Heart left ventricle (tissue), 16 donors: ENCODE results near the gene PSMG3. TPM values are rescaled to one million over a fixed set of nuclear protein-coding genes. Genes with fewer than 3 reads are reported as not detected.
"Not testable (repeated sequence)": the region's sequence is repeated elsewhere in the genome, so short reads cannot be mapped to it uniquely, and the experiment has no call there.

Experiments used
- ATAC-seq, 4 donors: fragments of 200-7000 bp; cut with Tn5 transposase; one replicate each; pipeline ENCODE4 v1.9.1; 2020 to 2022; ENCODE audit warnings: moderate library complexity in 4 of 4, mild to moderate bottlenecking in 3 of 4, moderate number of reproducible peaks in 1 of 4
- DNase-seq, 5 donors: peaks; one replicate each; pipeline ENCODE4 v3.0.0-alpha.2; 2020
- H3K27ac ChIP-seq, 12 donors: fragments of 200-600 bp; sonication (generic) in 4 of 12; one replicate each; pipeline versions ENCODE4 v1.5.0 to v1.8.0; 2016 to 2022; ENCODE audit warnings: mild to moderate bottlenecking in 2 of 12
- H3K27me3 ChIP-seq, 9 donors: fragments of 200-600 bp; sonication (generic) in 2 of 9; one replicate each; pipeline versions ENCODE4 v1.5.1 to v1.8.0; 2016 to 2022; ENCODE audit warnings: mild to moderate bottlenecking in 3 of 9
- H3K36me3 ChIP-seq, 9 donors: fragments of 200-600 bp; sonication (generic) in 2 of 9; one replicate each; pipeline versions ENCODE4 v1.5.0 to v1.8.0; 2018 to 2022; ENCODE audit warnings: mild to moderate bottlenecking in 2 of 9
- H3K4me1 ChIP-seq, 12 donors: fragments of 200-600 bp; sonication (generic) in 4 of 12; one replicate each; pipeline versions ENCODE4 v1.5.0 to v1.8.0; 2016 to 2022; ENCODE audit warnings: mild to moderate bottlenecking in 3 of 12
- H3K4me3 ChIP-seq, 12 donors: fragments of 200-600 bp; sonication (generic) in 4 of 12; one replicate each; pipeline versions ENCODE4 v1.5.0 to v1.8.0; 2017 to 2022; ENCODE audit warnings: mild to moderate bottlenecking in 9 of 12, moderate library complexity in 4 of 12
- H3K9me3 ChIP-seq, 12 donors: fragments of 200-600 bp; sonication (generic) in 4 of 12; one replicate each; pipeline versions ENCODE4 v1.5.0 to v1.8.0; 2016 to 2022; ENCODE audit warnings: mild to moderate bottlenecking in 1 of 12
- CTCF ChIP-seq, 12 donors: fragments of 200-600 bp; sonication (generic) in 4 of 12; IDR thresholded peaks; one replicate each; pipeline versions ENCODE4 v1.5.0 to v1.8.0; 2018 to 2022; ENCODE audit warnings: antibody characterized with exemption in 12 of 12, mild to moderate bottlenecking in 5 of 12
- POLR2A ChIP-seq, 2 donors: fragments of 450-650 bp; IDR thresholded peaks; one replicate each; pipeline ENCODE4 v1.6.1; 2017; ENCODE audit warnings: antibody characterized with exemption in 2 of 2, mild to moderate bottlenecking in 2 of 2, moderate library complexity in 2 of 2
- WGBS, 4 donors: extraction: QIAGEN DNeasy Blood & Tissue Kit in 2 of 4; methylation state at CpG; one replicate each; pipeline versions ENCODE4 v1.1.5 to v1.1.7; 2013 to 2018; 5-methylcytosine and 5-hydroxymethylcytosine counted together
- intact Hi-C, 10 donors: fragments of 100-400 bp; cut with DNase I; formaldehyde crosslinking; loops; one replicate each; pipeline versions ENCODE4 v1.11.1 to v1.14.2; 2022
- polyA plus RNA-seq, 2 donors: library from polyadenylated mRNA; stranded (reverse); fragments of 200-250 nt; gene quantifications; one replicate each; pipeline ENCODE4 v1.2.3, GENCODE V29; 2013
- total RNA-seq, 9 donors: library from RNA; depleted of rRNA in 2 of 9; stranded (reverse); fragments of >200 nt in 2 of 9; fragmentation: NEBNext Ultra II Directional in 3 of 9; extraction: Animal tissue kit (Norgen Biotek cat#: 25700) in 3 of 9; gene quantifications; one replicate each; pipeline versions ENCODE4 v1.1.0 to v1.2.4, GENCODE V29; 2016 to 2023
- donor health status: ischemic (EF 13 %, LVEDD 7.1; RV severe dilation, severe dysfunction).
- donor health status: healthy with polysubstance abuse.
- donor health status: DM: no; HTN: yes; CAD: no.
- donor health status: DM: no; HTN: no; CAD: no.
- donor health status: ischemic (EF 25% LVEDD 6.9; RV normal size, moderate dysfunction).
- donor health status: ischemic (EF 25% LVEDD 5.7; RV mildly dilated, moderate dysfunction).
- donor health status: healthy.
- donor health status: DM: yes; HTN: yes; CAD: no.
- donor health status: ischemic (EF 35%, LVEDD 5.7; RV mildly dilated, moderate dysfunction).
- donor health status: nonischemic (EF 11% LVEDD 7.7; RV severe dilation, severe dysfunction).
- donor health status: DM: yes; HTN: yes; CAD: no.
- donor health status: PGD.
- donor health status: ischemic (EF 29% LVEDD 5.4; RV normal size, mild dysfunction).
- donor health status: nonischemic (EF 23%, LVEDD 6.1; RV moderate dilation, normal function).

The PSMG3 gene
- total and polyA plus RNA-seq, 11 donors = 7.3 to 36.5 (median 13.8) TPM

GRCh38 chr7:1523844-1524243 lies 46.0 kb downstream of the PSMG3 start:
- Histone ChIP-seq H3K4me1 (peaks cover 0 to 5% (median 0%) of the 10 kb centered on the region in 12 donors), H3K27me3 (peaks cover 0 to 8% (median 0%) of the 10 kb centered on the region in 9 donors), H3K27ac (no peak overlapping the region), H3K4me3 (no peak overlapping the region), H3K9me3 (peaks cover 0 to 7% (median 0%) of the 10 kb centered on the region in 12 donors), H3K36me3 (no peaks in the 10 kb centered on the region)
- DNase-seq = no peak
- TF ChIP-seq POLR2A (IDR thresholded peaks at IDR 0.05) (no peak), CTCF (IDR thresholded peaks at IDR 0.05) (no peak)
- peak in 1 of 4 donors; percentile 31 for ATAC-seq
- WGBS, 4 donors = 79 to 83% (median 82%) methylated on average over 15 to 17 of the region's 17 CpGs
- intact Hi-C loops = no loop called here

- H3K9me3 ChIP-seq = peaks cover 0 to 7% (median 0%) of the 10 kb centered on the region in 12 donors
- TF ChIP-seq CTCF (IDR thresholded peaks at IDR 0.05) (no peak), POLR2A (IDR thresholded peaks at IDR 0.05) (no peak)
- H3K27me3 ChIP-seq = peaks cover 0 to 8% (median 0%) of the 10 kb centered on the region in 9 donors
- no peak overlapping the region for H3K4me3 ChIP-seq
- 30 to 51% (median 42%) methylated on average over 12 to 13 of the region's 13 CpGs for WGBS, 4 donors
- ATAC-seq = peak in 1 of 4 donors; percentile 17
- no peaks in the 10 kb centered on the region for H3K36me3 ChIP-seq
- peaks cover 0 to 5% (median 0%) of the 10 kb centered on the region in 12 donors for H3K4me1 ChIP-seq
- no peak overlapping the region for H3K27ac ChIP-seq
- no peak for DNase-seq
- intact Hi-C loops = no loop called here
These were observed 46.6 kb downstream of the PSMG3 start for GRCh38 chr7:1523208-1523607.

GRCh38 chr7:1521456-1521855 lies 48.4 kb downstream of the PSMG3 start:
- DNase-seq = no peak
- intact Hi-C loops = no loop called here
- peaks cover 0 to 7% (median 0%) of the 10 kb centered on the region in 12 donors for H3K9me3 ChIP-seq
- ATAC-seq = no peak
- H3K27me3 ChIP-seq = peaks cover 0 to 8% (median 0%) of the 10 kb centered on the region in 9 donors
- no peak overlapping the region for H3K27ac ChIP-seq
- no peaks in the 10 kb centered on the region for H3K36me3 ChIP-seq
- no peak overlapping the region for H3K4me3 ChIP-seq
- H3K4me1 ChIP-seq = peaks cover 0 to under 1% (median 0%) of the 10 kb centered on the region in 12 donors
- WGBS, 4 donors = 83 to 86% (median 84%) methylated on average over 11 of the region's 11 CpGs
- no peak for TF ChIP-seq POLR2A (IDR thresholded peaks at IDR 0.05)
- no peak for TF ChIP-seq CTCF (IDR thresholded peaks at IDR 0.05)

- Histone ChIP-seq H3K9me3 (peaks cover 0 to 7% (median 0%) of the 10 kb centered on the region in 12 donors), H3K4me1 (no peaks in the 10 kb centered on the region), H3K36me3 (no peaks in the 10 kb centered on the region), H3K27ac (peak overlapping the region in 3 of 12 donors; percentile 39 to 54 (median 46)), H3K27me3 (peaks cover 0 to 8% (median 0%) of the 10 kb centered on the region in 9 donors), H3K4me3 (no peak overlapping the region)
- WGBS, 4 donors = 72 to 81% (median 78%) methylated on average over 19 to 27 of the region's 27 CpGs
- peak; percentile 27 to 79 (median 42) for ATAC-seq
- no peak for TF ChIP-seq CTCF (IDR thresholded peaks at IDR 0.05)
- TF ChIP-seq POLR2A (IDR thresholded peaks at IDR 0.05) = no peak
- peak in 1 of 5 donors; percentile 53 for DNase-seq
- intact Hi-C loops = no loop called here
These were observed 49.1 kb downstream of the PSMG3 start for GRCh38 chr7:1520539-1521234.

GRCh38 chr7:1519322-1519922 lies 50.4 kb downstream of the PSMG3 start:
- ATAC-seq = not testable (repeated sequence)

More at GRCh38 chr7:1519322-1519922, 50.4 kb downstream of the PSMG3 start:
- DNase-seq, H3K27me3 ChIP-seq, H3K4me3 ChIP-seq, intact Hi-C loops, H3K36me3 ChIP-seq, H3K9me3 ChIP-seq, H3K4me1 ChIP-seq, H3K27ac ChIP-seq: not testable (repeated sequence)
- 93 to 95% (median 94%) methylated on average over 12 of the region's 12 CpGs for WGBS, 4 donors
